NCI-H2196 treated with DMSO at 0.1 percent for 48 hours (cell line): ENCODE measurements around the gene COL6A1.
"Not testable (repeated sequence)": the region's sequence is repeated elsewhere in the genome, so short reads cannot be mapped to it uniquely, and the experiment has no call there.

ENCODE experiments used
- DNase-seq: peaks from one replicate; lab custom pipeline; 2025; ENCODE audit not compliant: unreplicated experiment; lab: John Stamatoyannopoulos, UW

COL6A1 gene

GRCh38 chr21:46045154-46045553 is 63.6 kb downstream of the COL6A1 start:
- no peak for DNase-seq

GRCh38 chr21:46046471-46046870 is 64.9 kb downstream of the COL6A1 start:
- DNase-seq, result no peak

- DNase-seq, result not testable (repeated sequence)
These were observed 65.3 kb downstream of the COL6A1 start for GRCh38 chr21:46046906-46047305.

GRCh38 chr21:46048926-46049889 is 67.6 kb downstream of the COL6A1 start:
- DNase-seq, result no peak

DNA sequence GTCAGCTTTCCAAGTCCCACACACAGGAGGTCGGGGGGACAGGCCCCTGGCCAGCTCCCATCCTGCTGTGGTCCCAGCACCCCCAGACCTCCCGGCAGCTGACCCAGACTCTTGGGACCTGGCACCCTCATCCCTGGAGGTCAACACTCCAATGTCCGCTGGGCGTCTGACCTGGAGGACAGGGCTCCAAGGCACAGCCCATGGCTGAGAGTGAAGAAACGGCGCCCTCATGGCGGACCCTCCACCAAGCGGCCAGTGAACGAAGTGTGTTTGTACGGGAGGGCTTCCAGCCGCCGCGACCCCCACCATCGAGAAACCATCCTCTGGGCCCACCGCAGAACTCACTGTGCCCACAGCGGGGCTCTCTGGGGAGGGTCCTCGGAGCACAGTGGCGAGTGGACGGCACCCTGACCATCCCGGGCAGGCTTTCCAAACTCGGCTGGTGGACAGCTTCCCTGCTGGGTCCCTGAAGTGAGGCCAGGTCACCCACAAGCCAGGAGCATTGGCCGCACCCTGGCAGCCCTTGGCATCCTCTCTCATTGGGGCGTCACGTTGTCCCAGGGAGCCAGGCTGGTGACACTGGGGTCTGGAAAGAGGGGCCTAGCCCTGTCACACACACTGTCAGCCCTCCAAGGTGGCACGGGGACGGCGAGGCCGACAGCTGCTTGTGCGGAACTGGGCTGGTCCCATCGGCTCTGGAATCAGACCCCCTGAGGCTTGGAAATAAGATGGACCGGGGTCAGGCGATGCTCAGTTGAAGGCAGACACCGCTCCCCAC is 68.5 kb downstream of the COL6A1 start:
- DNase-seq, result no peak

- DNase-seq, result no peak
These were observed 69.3 kb downstream of the COL6A1 start for GRCh38 chr21:46050668-46051378.

DNA sequence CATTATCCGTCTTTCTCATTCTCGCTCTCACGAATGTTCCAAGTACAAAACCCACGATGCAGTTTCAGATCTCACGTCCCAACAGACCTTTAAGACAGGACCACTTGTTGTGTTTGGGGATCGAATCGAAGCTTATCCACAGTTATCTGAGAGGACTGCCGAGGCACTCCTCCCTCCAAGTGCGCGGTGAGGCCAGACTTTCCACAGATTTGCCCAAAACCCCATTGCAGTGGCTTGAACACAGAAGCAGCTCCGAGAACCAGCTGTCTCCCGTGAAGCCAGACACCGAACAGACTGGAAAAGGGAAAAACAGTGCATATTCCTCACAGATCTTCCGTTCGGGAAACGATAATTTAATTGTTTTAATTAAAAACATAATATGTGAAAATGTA is 69.8 kb downstream of the COL6A1 start:
- DNase-seq, result no peak

DNA sequence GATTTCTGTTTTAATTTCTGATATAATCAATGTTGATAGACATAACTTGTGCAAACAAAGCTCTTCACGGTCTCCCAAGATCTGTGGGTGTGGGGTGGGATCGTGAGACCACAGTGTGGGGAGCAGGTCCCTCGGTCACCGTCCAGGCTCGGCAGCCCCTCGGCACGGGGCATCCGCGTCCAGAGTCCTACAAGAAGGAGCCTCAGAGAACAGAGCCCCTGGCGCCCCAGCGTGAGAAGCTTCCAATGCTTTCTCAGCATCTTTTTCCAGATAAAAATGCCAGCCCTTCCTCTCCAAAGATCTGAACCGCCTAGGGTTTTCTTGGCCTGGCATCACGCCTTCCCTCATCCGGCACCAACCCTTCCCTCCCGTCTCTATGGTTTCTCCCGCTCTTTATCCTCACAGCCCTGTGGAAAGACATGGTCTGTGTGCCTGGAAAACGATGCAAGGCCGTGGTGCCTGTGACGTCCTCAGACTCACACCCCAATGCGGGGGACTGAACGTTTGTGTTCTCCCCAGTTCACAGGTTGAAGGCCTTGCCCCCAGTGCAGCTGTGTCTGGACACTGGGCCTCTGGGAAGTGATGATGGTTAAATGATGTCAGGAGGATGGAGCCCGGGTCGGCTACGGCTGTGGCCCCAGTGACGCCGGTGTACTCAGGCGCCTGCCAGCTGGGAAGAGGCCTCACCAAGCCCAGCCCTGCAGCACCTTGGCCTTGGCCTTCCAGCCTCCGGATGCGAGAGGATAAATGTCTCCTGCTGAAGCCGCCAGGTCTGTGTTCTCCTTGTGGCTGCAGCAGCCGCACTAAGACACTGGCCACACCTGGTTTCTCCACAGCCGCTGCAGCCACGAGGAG is 70.5 kb downstream of the COL6A1 start:
- no peak for DNase-seq

GRCh38 chr21:46052703-46053651 is 71.4 kb downstream of the COL6A1 start:
- no peak for DNase-seq

GRCh38 chr21:46054031-46054430 is 72.5 kb downstream of the COL6A1 start:
- DNase-seq, result no peak

DNA sequence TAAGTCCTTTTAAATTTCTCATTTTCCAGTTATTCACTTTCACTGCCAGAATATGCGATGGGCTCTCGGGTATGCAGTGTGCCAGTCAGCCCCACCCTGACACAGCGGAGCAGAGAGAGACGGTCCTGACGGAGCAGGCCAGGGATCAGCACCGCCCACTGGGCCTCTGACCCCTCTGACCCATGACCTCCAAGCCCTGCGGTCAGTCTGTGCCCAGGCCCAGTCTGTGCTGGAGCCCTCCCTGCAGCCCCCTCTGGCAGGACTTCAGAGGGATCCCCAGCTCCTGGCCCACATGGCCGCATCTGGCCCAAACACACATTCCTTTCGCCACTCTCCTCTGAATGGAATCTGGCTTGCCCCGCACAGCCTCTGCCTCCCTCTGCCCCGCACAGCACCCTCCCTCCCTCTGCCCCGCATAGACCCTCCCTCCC is 72.9 kb downstream of the COL6A1 start:
- DNase-seq, result no peak
